ENCODE results near the gene KAT6B.

- TF ChIP-seq, protein P1, sequence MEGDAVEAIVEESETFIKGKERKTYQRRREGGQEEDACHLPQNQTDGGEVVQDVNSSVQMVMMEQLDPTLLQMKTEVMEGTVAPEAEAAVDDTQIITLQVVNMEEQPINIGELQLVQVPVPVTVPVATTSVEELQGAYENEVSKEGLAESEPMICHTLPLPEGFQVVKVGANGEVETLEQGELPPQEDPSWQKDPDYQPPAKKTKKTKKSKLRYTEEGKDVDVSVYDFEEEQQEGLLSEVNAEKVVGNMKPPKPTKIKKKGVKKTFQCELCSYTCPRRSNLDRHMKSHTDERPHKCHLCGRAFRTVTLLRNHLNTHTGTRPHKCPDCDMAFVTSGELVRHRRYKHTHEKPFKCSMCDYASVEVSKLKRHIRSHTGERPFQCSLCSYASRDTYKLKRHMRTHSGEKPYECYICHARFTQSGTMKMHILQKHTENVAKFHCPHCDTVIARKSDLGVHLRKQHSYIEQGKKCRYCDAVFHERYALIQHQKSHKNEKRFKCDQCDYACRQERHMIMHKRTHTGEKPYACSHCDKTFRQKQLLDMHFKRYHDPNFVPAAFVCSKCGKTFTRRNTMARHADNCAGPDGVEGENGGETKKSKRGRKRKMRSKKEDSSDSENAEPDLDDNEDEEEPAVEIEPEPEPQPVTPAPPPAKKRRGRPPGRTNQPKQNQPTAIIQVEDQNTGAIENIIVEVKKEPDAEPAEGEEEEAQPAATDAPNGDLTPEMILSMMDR (IDR thresholded peaks at IDR 0.05; ENCODE audit: poor library complexity): no peak
- TF ChIP-seq EZH2 (IDR thresholded peaks at IDR 0.05; ENCODE audit: borderline replicate concordance): no peak
- TF ChIP-seq EZH2phosphoT487 (IDR thresholded peaks at IDR 0.05; ENCODE audit: low read depth, severe bottlenecking, unreplicated experiment): no peak
Observed at GRCh38 chr10:74875068-74875467, 48.7 kb downstream of the KAT6B start.

Measured in hepatocyte (in vitro differentiated cells).